CD8-positive, alpha-beta memory T cell (primary cell): ENCODE results near the gene ZBP1. TPM values are rescaled to one million over a fixed set of nuclear protein-coding genes. Genes with fewer than 3 reads are reported as not detected.

ENCODE experiments used
- polyA plus RNA-seq: library from polyadenylated mRNA; unstranded; fragments of 300-500 nt; fragmentation: Illumina TruSeq; gene quantifications from one replicate; pipeline ENCODE4 v1.2.3, GENCODE V29; 2021
- total RNA-seq, 2 experiments: library from RNA; stranded (reverse); gene quantifications; one replicate each; pipeline ENCODE4 v1.2.3, GENCODE V29; 2021

The ZBP1 gene
- total and polyA plus RNA-seq, 3 experiments from 2014 or later = 1.8 to 14.6 (median 2.4) TPM

Other genes starting within 250 kb of the ZBP1 start
- 100 to 1,000 TPM; 101 to 107 TPM for gene RBM38, start 229.0 kb downstream of the ZBP1 start, total RNA-seq
- 94.4 TPM for gene RBM38, start 229.0 kb downstream of the ZBP1 start, polyA plus RNA-seq
- gene CTCFL, start 95.3 kb downstream of the ZBP1 start, total RNA-seq = not detected
- not detected for gene CTCFL, start 95.3 kb downstream of the ZBP1 start, polyA plus RNA-seq
- not detected for gene PCK1, start 59.3 kb downstream of the ZBP1 start, total RNA-seq
- gene PCK1, start 59.3 kb downstream of the ZBP1 start, polyA plus RNA-seq = not detected
- gene PMEPA1, start 89.6 kb upstream of the ZBP1 start, total RNA-seq = 1 to 10 TPM; 3.8 to 4.4 TPM
- gene PMEPA1, start 89.6 kb upstream of the ZBP1 start, polyA plus RNA-seq = 0.30 TPM